ENCODE results near the gene BACH2. TPM values are rescaled to one million over a fixed set of nuclear protein-coding genes. Genes with fewer than 3 reads are reported as not detected.

The BACH2 gene
- total RNA-seq, 1 donor from 2014 or later, result 3.9 TPM

- Histone ChIP-seq H3K9me3 (ENCODE audit: low read depth) (no peaks in the 10 kb centered on the region), H3K4me2 (no peak overlapping the region), H4K20me1 (ENCODE audit: low read depth) (no peaks in the 10 kb centered on the region), H3K4me3 (no peak overlapping the region), H3K79me2 (ENCODE audit: low read depth) (no peaks in the 10 kb centered on the region), H3F3A (ENCODE audit: low read depth) (no peaks in the 10 kb centered on the region), H3K27me3 (no peaks in the 10 kb centered on the region), H2AFZ (replicated peaks) (no peak overlapping the region), H3K27ac (no peak overlapping the region), H3K4me1 (no peaks in the 10 kb centered on the region), H3K9ac (no peak overlapping the region), H3K36me3 (no peaks in the 10 kb centered on the region)
- H3K27me3 Mint-ChIP-seq (ENCODE audit: insufficient read depth, low read depth), result no peaks in the 10 kb centered on the region
- H3K4me3 Mint-ChIP-seq, result no peak overlapping the region
- peaks cover 8% of the 10 kb centered on the region for H3K4me1 Mint-ChIP-seq
- no peak for DNase-seq (ENCODE audit: low spot score)
- TF ChIP-seq EZH2 (IDR thresholded peaks at IDR 0.05) (no peak), CTCF (IDR thresholded peaks at IDR 0.05) (no peak), EZH2phosphoT487 (IDR thresholded peaks at IDR 0.05) (no peak)
- no peak overlapping the region for H3K27ac Mint-ChIP-seq
- peaks cover 3% of the 10 kb centered on the region for H3K9me3 Mint-ChIP-seq
- H3K36me3 Mint-ChIP-seq, result peaks cover 6% of the 10 kb centered on the region
Measured at GRCh38 chr6:90040931-90041330, 255.7 kb downstream of the BACH2 start.

- no peak overlapping the region for H3K4me3 Mint-ChIP-seq
- no peak for DNase-seq (ENCODE audit: low spot score)
- Histone ChIP-seq H3K27me3 (no peaks in the 10 kb centered on the region), H3K4me1 (no peaks in the 10 kb centered on the region), H3K36me3 (no peaks in the 10 kb centered on the region), H3K27ac (no peak overlapping the region), H2AFZ (replicated peaks) (no peak overlapping the region), H4K20me1 (ENCODE audit: low read depth) (no peaks in the 10 kb centered on the region), H3K4me2 (no peak overlapping the region), H3K9ac (no peak overlapping the region), H3K4me3 (no peak overlapping the region), H3K9me3 (ENCODE audit: low read depth) (no peaks in the 10 kb centered on the region), H3F3A (ENCODE audit: low read depth) (no peaks in the 10 kb centered on the region), H3K79me2 (ENCODE audit: low read depth) (no peaks in the 10 kb centered on the region)
- H3K36me3 Mint-ChIP-seq, result peaks cover 6% of the 10 kb centered on the region
- no peak overlapping the region for H3K27ac Mint-ChIP-seq
- no peaks in the 10 kb centered on the region for H3K27me3 Mint-ChIP-seq (ENCODE audit: insufficient read depth, low read depth)
- H3K4me1 Mint-ChIP-seq, result peaks cover 18% of the 10 kb centered on the region
- TF ChIP-seq EZH2 (IDR thresholded peaks at IDR 0.05) (no peak), CTCF (IDR thresholded peaks at IDR 0.05) (no peak), EZH2phosphoT487 (IDR thresholded peaks at IDR 0.05) (no peak)
- H3K9me3 Mint-ChIP-seq, result peaks cover 3% of the 10 kb centered on the region
Measured at GRCh38 chr6:90039911-90040310, 256.7 kb downstream of the BACH2 start.

- H3K4me3 Mint-ChIP-seq, result no peak overlapping the region
Measured at GRCh38 chr6:90038961-90039653, 257.5 kb downstream of the BACH2 start.

More at GRCh38 chr6:90038961-90039653, 257.5 kb downstream of the BACH2 start:
- H3K36me3 Mint-ChIP-seq, result peaks cover 6% of the 10 kb centered on the region
- no peaks in the 10 kb centered on the region for H3K79me2 ChIP-seq (ENCODE audit: low read depth)
- H3K27me3 Mint-ChIP-seq (ENCODE audit: insufficient read depth, low read depth), result no peaks in the 10 kb centered on the region
- H3K9me3 ChIP-seq (ENCODE audit: low read depth), result no peaks in the 10 kb centered on the region
- H3K9me3 Mint-ChIP-seq, result peaks cover 3% of the 10 kb centered on the region
- H2AFZ ChIP-seq (replicated peaks), result no peak overlapping the region
- no peaks in the 10 kb centered on the region for H3K4me1 ChIP-seq
- H3K27me3 ChIP-seq, result no peaks in the 10 kb centered on the region
- peaks cover 24% of the 10 kb centered on the region for H3K4me1 Mint-ChIP-seq
- H3K27ac Mint-ChIP-seq, result no peak overlapping the region
- no peaks in the 10 kb centered on the region for H3F3A ChIP-seq (ENCODE audit: low read depth)
- H3K4me3 ChIP-seq, result no peak overlapping the region
- no peak overlapping the region for H3K27ac ChIP-seq
- H3K4me2 ChIP-seq, result no peak overlapping the region
- H4K20me1 ChIP-seq (ENCODE audit: low read depth), result no peaks in the 10 kb centered on the region
- H3K36me3 ChIP-seq, result no peaks in the 10 kb centered on the region
- no peak for DNase-seq (ENCODE audit: low spot score)
- TF ChIP-seq EZH2phosphoT487 (IDR thresholded peaks at IDR 0.05) (no peak), EZH2 (IDR thresholded peaks at IDR 0.05) (no peak), CTCF (IDR thresholded peaks at IDR 0.05) (no peak)
- no peak overlapping the region for H3K9ac ChIP-seq

Measured in neural progenitor cell (in vitro differentiated cells).